NOMO-1 treated with dmso at 0.1 percent for 144 hours (cell line): Measurements from ENCODE around the gene SIDT1.

Experiments used
- DNase-seq: peaks from one replicate; lab custom pipeline; 2025; ENCODE audit not compliant: unreplicated experiment; lab: John Stamatoyannopoulos, UW

The SIDT1 gene

GRCh38 chr3:113531826-113532697 is at the start of gene SIDT1:
SIDT1 (plus strand) TSS chr3:113532555; CDS start chr3:113533022, 467 bp downstream.
- peak; percentile 5 for DNase-seq

GRCh38 chr3:113485161-113485609 is 47.2 kb upstream of the SIDT1 start:
- DNase-seq, result no peak

- no peak for DNase-seq
These were observed 37.3 kb upstream of the SIDT1 start for GRCh38 chr3:113495035-113495434.

- no peak for DNase-seq
These were observed 35.4 kb upstream of the SIDT1 start for GRCh38 chr3:113496924-113497323.

GRCh38 chr3:113498221-113499005 is 33.9 kb upstream of the SIDT1 start:
- no peak for DNase-seq

GRCh38 chr3:113499081-113499480 is 33.3 kb upstream of the SIDT1 start:
- no peak for DNase-seq

- no peak for DNase-seq
These were observed 30.8 kb upstream of the SIDT1 start for GRCh38 chr3:113501597-113501996.

- no peak for DNase-seq
These were observed 26.5 kb upstream of the SIDT1 start for GRCh38 chr3:113505867-113506266.

GRCh38 chr3:113507501-113508067 is 24.8 kb upstream of the SIDT1 start:
- DNase-seq, result no peak

GRCh38 chr3:113508966-113509365 is 23.4 kb upstream of the SIDT1 start:
- DNase-seq, result no peak

GRCh38 chr3:113514265-113514769 is 18.0 kb upstream of the SIDT1 start:
- no peak for DNase-seq

- DNase-seq, result no peak
These were observed 16.2 kb upstream of the SIDT1 start for GRCh38 chr3:113516115-113516505.

GRCh38 chr3:113521981-113522380 is 10.4 kb upstream of the SIDT1 start:
- DNase-seq, result no peak

GRCh38 chr3:113523241-113523640 is 9.1 kb upstream of the SIDT1 start:
- no peak for DNase-seq

GRCh38 chr3:113532698-113533533 is 561 bp downstream of the SIDT1 start:
- no peak for DNase-seq

- DNase-seq, result no peak
These were observed 1.2 kb downstream of the SIDT1 start for GRCh38 chr3:113533534-113533892.

GRCh38 chr3:113534365-113534764 is 2.0 kb downstream of the SIDT1 start:
- DNase-seq, result no peak

- DNase-seq, result no peak
These were observed 3.5 kb downstream of the SIDT1 start for GRCh38 chr3:113535898-113536297.

- no peak for DNase-seq
These were observed 4.3 kb downstream of the SIDT1 start for GRCh38 chr3:113536627-113537101.

GRCh38 chr3:113537155-113537554 is 4.8 kb downstream of the SIDT1 start:
- no peak for DNase-seq

- no peak for DNase-seq
These were observed 9.2 kb downstream of the SIDT1 start for GRCh38 chr3:113541519-113541918.
